NCI-H2196 treated with DMSO at 0.1 percent for 48 hours (cell line): ENCODE measurements around the gene TERB2.
"Not testable (repeated sequence)": the region's sequence is repeated elsewhere in the genome, so short reads cannot be mapped to it uniquely, and the experiment has no call there.

Source experiments
- DNase-seq: peaks from one replicate; lab custom pipeline; 2025; ENCODE audit not compliant: unreplicated experiment; lab: John Stamatoyannopoulos, UW

TERB2 gene, protein sequence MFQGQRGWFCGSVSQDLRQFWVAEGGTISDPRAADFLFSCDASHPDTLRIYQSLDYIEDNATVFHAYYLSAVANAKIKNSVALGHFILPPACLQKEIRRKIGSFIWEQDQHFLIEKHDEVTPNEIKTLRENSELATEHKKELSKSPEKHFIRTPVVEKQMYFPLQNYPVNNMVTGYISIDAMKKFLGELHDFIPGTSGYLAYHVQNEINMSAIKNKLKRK

DNA sequence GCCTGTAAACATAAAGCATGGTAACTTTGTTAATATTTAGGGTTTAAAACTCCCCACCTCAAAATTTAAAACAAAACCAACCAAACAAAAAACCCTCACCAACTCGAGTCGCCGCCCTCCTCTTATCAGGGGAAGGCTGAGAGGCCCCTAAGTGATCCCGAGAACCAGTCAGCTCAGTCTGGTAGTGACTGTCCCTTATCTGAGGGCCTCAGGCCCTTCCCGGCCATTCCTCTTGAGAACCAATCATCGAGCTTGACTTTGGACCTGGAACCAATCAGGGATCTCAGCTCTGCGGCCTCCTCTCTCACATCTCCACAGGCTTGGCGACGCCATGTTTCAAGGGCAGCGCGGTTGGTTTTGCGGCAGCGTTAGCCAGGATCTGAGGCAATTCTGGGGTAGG is at the start of gene TERB2:
Gene TERB2, plus strand, starts transcription at position 300 of the 400 bp plus-strand sequence. Its CDS starts 32 bp downstream, at position 332.
- DNase-seq = no peak

DNA sequence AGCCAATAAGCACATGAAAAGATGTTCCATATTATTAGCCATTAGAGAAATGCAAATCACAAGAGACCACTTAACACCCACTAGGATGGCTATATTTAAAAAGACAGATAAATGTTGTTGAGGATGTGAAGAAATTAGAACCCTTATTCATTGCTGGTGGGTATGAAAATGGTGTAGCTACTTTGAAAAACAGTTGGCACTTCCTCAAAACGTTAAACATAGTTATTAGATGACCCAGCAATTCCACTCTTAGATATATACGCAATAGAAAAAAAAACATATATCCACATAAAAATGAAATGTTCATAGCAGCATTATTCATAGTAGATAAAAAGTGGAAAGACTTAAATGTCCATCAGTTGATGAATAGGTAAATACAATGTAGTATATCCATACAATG is 47.1 kb upstream of the TERB2 start:
- DNase-seq = no peak

DNA sequence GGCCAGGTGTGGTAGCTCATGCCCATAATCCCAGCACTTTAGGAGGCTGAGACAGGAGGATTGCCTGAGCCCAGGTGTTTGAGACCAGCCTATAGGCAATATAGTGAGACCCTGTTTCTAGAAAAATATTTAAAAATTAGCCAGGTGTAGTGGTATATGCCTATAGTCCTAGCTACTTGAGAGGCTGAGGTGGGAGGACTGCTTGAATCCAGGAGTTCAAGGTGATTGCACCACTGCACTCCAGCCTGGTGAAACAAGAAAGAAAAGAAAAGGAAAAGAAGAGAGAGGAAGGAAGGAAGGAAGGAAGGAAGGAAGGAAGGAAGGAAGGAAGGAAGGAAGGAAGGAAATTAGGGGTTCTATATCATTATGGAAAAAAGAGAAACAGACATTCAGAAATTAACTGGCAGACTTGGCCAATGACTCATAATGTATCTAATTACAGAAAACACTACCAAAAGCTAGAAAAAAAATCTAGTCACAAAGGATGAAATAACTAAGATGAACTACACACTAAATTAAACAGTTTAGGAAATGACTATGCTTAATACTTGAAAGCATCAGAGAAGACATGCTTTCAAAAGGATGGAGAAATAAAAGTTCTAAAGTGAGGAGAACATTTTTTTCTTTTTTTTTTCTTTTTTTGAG is 45.4 kb upstream of the TERB2 start:
- no peak for DNase-seq

DNA sequence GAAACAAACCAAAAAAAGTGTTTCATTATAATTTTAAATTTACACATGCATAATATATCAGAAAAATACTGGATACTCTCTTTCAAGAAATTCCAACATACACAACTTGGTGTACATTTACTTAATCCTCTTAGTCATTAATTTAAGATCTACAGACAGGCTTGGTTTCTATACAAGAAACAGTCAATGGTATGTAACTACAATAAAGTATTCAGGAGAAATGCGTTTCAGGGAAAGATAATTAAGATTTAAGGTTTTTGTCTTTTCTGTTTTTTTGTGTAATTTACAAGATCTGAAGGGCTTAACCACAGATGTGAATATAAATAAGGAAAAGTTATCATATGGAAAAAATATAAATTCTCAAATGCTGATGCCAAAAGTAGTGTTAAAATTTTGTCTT is 44.3 kb upstream of the TERB2 start:
- DNase-seq = not testable (repeated sequence)

DNA sequence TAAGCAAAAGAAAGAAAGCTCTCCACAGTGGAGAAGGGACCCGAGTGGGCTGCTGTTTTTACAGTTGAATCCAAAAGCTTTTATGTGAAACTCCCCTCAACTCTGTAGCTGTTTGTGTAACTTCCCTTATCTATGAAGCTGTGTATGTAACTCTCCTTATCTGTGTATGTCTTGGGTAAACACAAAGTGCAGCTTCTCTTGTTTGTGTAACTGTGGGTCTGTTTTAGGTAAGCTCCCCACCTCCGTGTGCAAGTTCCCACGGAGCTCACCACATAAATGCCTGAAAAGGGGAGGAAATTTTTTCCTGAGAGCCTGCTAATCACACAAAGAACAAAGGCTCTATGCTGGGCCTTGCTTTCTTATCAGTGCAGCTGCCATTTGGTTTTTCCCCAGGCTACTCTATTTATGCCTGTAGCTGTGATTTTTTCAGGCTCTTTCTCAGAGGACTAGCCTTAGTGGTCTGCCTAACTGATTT is 43.5 kb upstream of the TERB2 start:
- DNase-seq = not testable (repeated sequence)

DNA sequence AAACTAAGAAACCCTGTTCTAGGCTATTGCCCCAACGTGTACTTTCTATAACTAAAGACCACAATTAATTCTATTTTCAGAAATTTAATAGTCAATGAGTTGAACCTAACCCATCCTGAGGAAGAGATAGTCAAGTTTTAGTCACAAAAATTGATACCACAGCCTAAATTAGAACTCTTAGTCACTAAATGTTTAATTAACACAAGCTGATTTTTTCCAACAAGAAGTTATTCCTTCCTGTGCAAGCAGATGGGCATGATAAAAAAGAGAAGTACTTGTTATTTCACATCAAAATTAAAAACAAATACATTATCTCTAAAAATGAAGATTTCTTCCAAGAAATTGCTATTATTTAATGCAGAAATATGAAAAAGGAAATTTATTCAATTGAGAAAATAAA is 38.4 kb upstream of the TERB2 start:
- DNase-seq = no peak

DNA sequence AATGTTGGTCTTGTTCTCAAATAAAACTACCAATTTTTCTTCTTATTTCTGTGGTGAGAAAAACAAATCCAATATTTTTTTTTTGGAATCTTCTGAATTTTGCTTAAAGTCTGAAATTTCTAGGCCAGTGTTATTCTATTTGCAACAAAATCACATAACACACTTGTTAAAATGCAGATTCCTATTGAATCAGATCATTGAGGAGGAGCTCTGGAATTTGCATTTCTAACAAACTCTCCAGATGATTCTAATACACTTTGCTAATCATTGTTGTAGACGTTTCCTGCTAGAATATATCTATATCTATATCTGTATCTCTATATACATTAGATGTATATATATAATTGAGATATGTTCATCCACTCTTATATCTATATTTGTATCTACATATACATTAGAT is 27.8 kb upstream of the TERB2 start:
- DNase-seq = not testable (repeated sequence)

DNA sequence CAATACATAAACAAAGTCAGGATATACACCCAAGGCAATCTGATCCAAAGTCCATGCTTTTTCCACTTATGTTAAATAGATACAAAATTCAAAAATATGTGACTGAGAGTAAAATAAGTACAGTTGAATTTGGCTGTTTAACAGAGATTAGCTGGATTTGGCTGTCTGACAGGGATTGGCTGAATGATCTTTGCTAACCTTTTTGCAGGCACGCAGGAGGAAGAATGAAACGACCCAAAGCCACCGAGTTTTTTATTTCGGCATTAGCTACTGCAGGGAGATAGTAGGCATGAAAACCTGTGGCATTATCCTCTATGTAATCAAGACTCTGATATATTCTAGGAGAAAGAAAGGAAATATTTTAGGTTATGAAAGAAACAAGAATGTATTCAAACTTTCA is 26.2 kb upstream of the TERB2 start:
- DNase-seq = not testable (repeated sequence)

DNA sequence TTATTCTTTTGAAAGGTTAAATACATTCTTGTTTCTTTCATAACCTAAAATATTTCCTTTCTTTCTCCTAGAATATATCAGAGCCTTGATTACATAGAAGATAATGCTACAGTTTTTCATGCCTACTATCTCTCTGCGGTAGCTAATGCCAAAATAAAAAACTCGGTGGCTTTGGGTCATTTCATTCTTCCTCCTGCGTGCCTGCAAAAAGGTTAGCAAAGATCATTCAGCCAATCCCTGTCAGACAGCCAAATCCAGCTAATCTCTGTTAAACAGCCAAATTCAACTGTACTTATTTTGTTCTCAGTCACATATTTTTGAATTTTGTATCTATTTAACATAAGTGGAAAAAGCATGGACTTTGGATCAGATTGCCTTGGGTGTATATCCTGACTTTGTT is 1.8 kb downstream of the TERB2 start:
- DNase-seq = not testable (repeated sequence)

DNA sequence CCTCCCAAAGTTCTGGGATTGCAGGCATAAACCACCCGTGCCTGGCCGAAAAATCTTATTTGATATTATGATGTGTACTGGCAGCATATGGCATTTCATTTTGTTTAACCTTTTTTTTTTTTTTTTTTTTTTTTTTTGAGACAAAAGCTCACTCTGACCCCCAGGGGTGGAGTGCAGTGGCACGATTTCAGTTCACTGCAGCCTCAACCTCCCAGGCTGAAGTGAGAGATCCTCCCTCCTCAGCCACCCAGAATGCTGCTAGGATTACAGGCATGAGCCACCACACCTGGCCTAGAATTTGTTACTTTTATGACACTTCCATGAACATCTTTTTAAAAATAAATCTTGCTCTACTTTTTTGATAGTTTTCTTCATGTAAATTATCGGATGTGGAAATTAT is 12.0 kb downstream of the TERB2 start:
- no peak for DNase-seq

DNA sequence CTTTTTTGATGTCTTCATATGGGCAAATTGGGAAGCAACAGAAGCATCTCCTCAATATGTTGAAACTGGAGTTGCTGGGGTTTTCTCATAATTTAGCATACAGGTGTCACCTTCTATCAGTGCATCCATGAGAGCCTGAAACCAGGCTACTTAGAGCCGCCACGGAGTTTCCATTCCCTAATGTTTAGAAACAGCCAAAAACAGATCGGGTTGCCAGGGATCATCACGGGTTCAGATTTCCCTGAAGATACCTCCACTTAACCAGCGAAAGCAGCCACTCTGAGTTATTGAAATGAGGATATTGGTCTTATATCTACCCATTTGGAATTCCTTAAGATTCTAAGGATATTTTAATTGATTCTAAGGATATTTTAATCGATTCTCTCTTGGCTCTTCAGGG is 14.5 kb downstream of the TERB2 start:
- no peak for DNase-seq

DNA sequence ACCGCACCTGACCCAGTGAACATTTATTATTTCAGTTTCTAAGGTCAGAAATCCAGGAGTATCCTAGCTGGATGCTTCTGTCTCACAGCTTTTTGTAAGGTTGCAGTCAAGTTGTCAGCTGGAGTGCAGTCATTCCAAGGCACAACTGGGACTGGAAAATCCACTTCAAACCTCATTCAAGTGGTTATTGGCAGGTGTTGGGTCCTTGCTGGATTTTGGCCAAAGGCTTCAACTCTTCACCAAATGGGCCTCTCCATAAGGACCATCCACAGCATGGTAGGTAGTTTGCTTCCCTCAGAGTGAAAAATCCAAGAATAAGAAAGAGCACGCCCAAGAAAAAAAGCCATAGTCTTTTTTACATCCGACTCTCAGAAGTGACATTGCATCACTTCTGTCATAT is 19.7 kb downstream of the TERB2 start:
- not testable (repeated sequence) for DNase-seq

DNA sequence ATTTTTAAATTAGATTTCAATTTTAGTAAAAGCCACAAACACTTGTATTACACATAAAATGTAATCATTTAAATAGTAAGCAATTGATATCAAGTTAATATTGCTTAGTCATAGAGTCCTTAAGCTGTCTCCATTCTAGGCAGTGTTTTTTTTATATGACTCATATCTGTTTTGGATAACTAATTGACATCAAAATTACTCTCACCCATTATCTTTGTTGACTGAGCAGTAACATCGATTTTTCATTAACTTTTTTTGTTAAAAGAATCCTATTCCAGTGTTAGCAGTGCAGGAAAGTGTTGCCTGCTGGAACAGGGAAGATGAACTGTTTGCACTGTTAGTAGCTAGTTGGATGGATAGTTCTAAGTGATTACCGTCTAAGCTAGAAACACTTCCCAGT is 21.3 kb downstream of the TERB2 start:
- not testable (repeated sequence) for DNase-seq

DNA sequence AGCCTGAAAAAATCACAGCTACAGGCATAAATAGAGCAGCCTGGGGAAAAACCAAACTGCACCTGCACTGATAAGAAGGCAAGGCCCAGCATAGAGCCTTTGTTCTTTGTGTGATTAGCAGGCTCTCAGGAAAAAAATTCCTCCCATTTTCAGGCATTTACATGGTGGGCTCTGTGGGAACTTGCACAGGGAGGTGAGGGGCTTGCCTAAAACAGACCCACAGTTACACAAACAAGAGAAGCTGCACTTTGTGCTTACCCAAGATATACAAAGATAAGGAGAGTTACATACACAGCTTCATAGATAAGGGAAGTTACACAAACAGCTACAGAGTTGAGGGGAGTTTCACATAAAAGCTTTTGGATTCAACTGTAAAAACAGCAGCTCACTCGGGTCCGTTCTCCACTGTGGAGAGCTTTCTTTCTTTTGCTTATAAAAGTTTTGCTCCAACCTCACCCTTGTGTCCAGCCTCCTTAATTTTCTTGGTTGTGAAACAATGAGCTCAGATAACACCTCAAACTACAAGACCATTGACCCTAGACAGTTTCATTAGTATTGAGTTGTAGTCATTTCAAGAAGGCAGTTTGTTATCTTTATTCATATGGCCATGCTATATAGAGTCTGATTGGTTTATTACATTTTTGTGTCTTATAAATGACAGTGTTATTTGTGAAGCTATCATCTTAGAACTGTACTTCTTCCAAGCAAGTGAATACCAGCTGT is 23.3 kb downstream of the TERB2 start:
- not testable (repeated sequence) for DNase-seq

DNA sequence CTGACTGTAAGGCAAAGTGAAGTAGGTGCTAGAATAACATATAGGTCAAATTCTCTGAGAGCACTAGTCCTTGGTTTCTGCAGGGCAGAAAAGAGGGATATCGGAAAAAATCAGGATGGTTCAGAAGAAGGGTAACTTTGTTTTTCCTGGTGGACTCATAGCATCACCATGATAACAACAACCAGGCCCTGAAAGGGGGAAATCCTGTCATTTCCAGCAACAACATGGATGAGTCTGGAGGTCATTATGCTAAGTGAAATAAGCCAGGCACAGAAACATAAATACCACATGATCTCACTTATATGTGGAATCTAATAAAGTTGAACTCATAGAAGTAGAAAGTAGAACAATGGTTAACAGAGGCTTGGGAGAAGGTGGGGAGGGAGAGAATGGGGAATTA is 27.7 kb downstream of the TERB2 start:
- DNase-seq = not testable (repeated sequence)

DNA sequence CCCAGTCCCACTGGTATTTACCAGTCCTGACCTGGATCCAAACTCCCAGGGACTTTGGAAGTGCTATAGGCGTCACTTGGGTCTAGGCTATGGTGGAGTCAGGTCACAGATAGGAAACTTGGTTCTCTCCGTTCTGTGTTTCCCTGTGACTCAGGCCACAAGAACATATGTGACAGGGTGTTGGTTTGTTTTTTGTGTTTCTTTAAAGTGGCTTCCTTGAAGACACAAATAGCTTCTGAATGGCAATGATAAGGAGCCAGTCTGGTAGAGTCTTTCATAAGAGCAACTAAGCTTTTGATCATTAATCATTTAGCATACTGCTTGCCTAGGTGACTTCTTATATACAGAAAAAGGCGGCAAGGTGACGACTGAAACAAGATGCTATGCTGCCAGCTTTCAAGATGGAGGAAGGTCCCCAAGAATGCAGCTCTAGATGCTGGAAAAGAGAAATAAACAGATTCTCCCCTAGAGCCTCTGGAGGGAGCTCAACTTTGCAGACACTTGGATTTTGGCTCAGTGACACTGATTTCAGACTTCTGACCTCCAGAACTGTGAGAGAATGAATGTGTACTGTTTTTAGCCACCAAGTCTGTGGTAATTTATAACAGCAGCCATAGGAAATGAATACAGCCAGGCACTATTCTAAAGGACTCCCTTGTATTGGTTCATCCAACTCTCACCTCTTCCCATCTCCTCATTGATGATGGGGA is 30.0 kb downstream of the TERB2 start:
- not testable (repeated sequence) for DNase-seq

DNA sequence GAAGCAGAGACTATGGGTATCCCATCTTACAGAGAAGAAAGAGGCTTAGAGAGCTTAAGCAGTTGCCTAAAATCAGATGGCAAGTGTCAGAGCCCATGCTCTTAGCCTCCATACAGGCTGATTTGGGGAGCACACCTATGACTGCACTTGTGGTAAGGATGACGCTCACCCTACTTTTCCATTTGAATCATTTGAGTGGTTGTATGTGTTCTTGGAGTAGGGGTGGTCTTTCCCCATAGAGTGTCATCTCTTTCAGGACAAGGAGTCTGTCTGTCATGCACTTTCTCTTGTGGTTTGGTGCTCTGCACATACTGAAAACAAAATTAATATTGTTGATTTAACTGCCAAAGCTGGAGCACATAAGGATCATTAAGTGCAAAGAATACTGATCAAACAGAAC is 31.2 kb downstream of the TERB2 start:
- not testable (repeated sequence) for DNase-seq

DNA sequence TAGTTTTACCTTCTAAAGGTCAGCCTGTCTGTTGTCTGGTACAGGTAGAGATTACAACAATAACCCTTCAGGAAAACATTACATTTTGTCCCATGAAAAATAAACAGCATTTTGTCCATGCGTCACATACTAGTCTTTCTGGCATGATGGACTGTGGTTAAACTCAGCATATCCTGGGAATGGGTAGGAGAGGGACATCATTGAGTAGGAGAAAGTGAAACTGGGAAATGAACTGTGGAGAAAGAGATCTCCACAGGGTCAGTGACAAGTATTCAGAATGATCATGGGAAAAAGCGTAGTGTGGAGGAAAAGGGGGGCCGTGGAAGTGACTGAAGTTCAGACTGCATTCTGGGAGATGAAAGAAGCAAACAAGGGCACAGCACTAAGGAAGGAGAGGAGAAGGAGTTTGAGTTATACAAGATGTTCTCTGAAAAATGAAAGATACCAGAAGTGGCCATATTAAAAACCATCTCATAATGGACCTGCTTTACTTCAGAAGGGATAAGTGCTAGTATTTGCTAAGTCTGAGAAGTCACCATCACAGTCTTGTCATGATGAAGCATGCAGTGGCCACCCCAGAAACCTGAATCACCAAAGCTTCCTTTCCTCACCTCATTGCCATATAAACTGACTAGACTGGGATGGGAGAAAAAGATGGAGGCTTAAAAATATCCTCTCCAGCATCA is 31.8 kb downstream of the TERB2 start:
- DNase-seq = not testable (repeated sequence)

DNA sequence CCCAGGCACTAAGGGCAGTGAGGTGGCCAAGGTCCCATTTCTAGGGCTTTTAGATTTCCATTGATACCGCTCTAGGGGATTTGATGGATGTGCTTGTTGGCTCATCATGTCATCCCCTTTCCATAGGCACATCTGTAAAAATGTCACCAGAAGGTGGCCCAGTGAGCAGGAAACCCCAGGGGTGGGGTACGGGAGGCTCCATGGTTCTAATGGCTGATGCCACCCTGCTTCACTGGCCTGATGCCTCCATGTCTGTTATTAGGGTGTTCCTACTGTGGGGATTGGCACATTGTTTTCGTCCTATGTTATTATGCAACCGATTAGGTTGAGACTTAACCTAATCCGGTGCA is 32.4 kb downstream of the TERB2 start:
- DNase-seq = not testable (repeated sequence)

DNA sequence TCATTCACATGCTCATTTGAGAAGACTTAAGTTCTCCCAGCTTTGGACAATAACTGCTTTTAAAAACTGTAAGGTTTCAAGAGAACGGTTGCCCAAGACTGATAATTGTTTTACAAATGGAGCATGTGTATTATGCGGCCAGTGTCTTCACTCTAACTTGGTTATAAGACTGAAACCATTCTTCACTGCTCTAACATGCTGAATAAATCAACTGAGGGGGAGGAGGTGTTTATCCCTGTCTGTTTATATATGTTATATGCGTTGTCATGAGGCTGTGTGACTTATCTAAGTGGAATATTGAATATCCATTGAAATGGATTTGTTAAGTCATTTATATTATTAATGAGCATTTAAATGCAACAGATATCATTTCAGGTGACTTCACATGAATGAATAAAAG is 41.1 kb downstream of the TERB2 start:
- DNase-seq = not testable (repeated sequence)

DNA sequence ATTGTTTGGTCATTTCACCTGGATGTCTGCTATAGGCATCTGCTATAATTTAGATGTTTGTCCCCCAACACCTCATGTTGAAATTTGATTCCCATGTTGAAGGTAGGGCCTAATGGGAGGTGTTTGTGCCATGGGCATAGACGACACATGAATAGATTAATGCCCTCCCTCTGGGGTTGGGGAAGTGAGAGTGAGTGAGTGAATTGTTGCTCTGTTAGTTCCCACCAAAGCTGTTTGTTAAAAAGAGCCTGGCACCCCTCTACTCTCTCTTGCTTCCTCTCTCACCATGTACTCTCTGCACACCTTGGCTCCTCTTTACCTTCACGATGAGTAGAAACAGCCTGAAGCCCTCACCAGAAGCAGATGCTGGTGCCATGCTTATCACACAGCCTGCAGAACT is 42.6 kb downstream of the TERB2 start:
- DNase-seq = no peak
